GM23338 (cell line): ENCODE results near the gene DHX38.

Source experiments
- CREB1 ChIP-seq: fragments of 250-450 bp; sonication (Bioruptor Pico); IDR thresholded peaks from 2 replicates; pipeline ENCODE4 v1.5.0; 2020; ENCODE audit warnings: low read depth, mild to moderate bottlenecking, moderate library complexity
- CTCF ChIP-seq, 2 experiments: fragments of 200-600 bp in 1 of 2; sonication (generic) in 1 of 2; conservative IDR thresholded peaks; 2 replicates each; pipeline versions ENCODE4 v1.5.1 to v1.6.1; 2016 to 2017; ENCODE audit warnings: antibody characterized with exemption in 2 of 2, low read depth in 2 of 2, mild to moderate bottlenecking in 2 of 2, moderate library complexity in 1 of 2
- EZH2 ChIP-seq: fragments of 200-600 bp; sonication (generic); IDR thresholded peaks from one replicate; pipeline ENCODE4 v1.8.0; 2017; ENCODE audit warnings: antibody characterized with exemption, mild to moderate bottlenecking, low read depth; ENCODE audit not compliant: unreplicated experiment
- EZH2phosphoT487 ChIP-seq: fragments of 200-600 bp; sonication (generic); IDR thresholded peaks from one replicate; pipeline ENCODE4 v1.8.1; 2018; ENCODE audit warnings: antibody characterized with exemption; ENCODE audit not compliant: unreplicated experiment
- JUNB ChIP-seq: IDR thresholded peaks from one replicate; pipeline ENCODE4 v1.6.1; 2016; ENCODE audit warnings: antibody characterized with exemption; ENCODE audit not compliant: unreplicated experiment
- NANOG ChIP-seq: IDR thresholded peaks from 2 replicates; pipeline ENCODE4 v1.6.1; 2016; ENCODE audit warnings: antibody characterized with exemption, borderline replicate concordance
- POLR2AphosphoS5 ChIP-seq: IDR thresholded peaks from 2 replicates; pipeline ENCODE4 v1.6.1; 2016; ENCODE audit warnings: antibody characterized with exemption, low read depth
- REST ChIP-seq: IDR thresholded peaks from one replicate; pipeline ENCODE4 v1.6.1; 2018; ENCODE audit warnings: antibody characterized with exemption; ENCODE audit not compliant: unreplicated experiment
- STAT1 ChIP-seq: IDR thresholded peaks from one replicate; pipeline ENCODE4 v1.6.1; 2016; ENCODE audit warnings: antibody characterized with exemption; ENCODE audit not compliant: unreplicated experiment
- ZNF114 ChIP-seq: fragments of 250-450 bp; sonication (Bioruptor Pico); IDR thresholded peaks from 2 replicates; pipeline ENCODE4 v1.5.0; 2020; ENCODE audit warnings: mild to moderate bottlenecking, moderate library complexity
- ZNF331 ChIP-seq: fragments of 250-450 bp; sonication (Bioruptor Pico); IDR thresholded peaks from 2 replicates; pipeline ENCODE4 v1.5.0; 2020; ENCODE audit warnings: low read depth, mild to moderate bottlenecking, moderate library complexity

- TF ChIP-seq CTCF (conservative IDR thresholded peaks at IDR 0.05; ENCODE audit: low read depth in 2 of 2) = no peak
- TF ChIP-seq ZNF114 = no peak
- TF ChIP-seq EZH2 = no peak
- TF ChIP-seq CREB1 = no peak
- no peak for TF ChIP-seq REST
- no peak for TF ChIP-seq ZNF331 (CRISPR knock-in tag)
- TF ChIP-seq POLR2AphosphoS5 = no peak
- no peak for TF ChIP-seq STAT1
- TF ChIP-seq NANOG = no peak
- TF ChIP-seq EZH2phosphoT487 = no peak
- no peak for TF ChIP-seq JUNB
These were observed 24.7 kb upstream of the DHX38 start for GRCh38 chr16:72068930-72069329.
